IPS DF 6.9 (cell line): ENCODE data around the gene DDX52.

Source experiments
- DNase-seq: peaks from one replicate; pipeline ENCODE4 v3.0.0-alpha.2; 2013; ENCODE audit warnings: low read depth, low spot score
- H3K27ac ChIP-seq: one replicate; pipeline ENCODE4 v1.5.1; 2013; ENCODE audit warnings: low read length, control low read depth
- H3K27me3 ChIP-seq: 2 replicates; pipeline ENCODE4 v1.6.1; 2013; ENCODE audit warnings: mild to moderate bottlenecking, low read length; ENCODE audit not compliant: control insufficient read depth, insufficient read depth
- H3K36me3 ChIP-seq: 2 replicates; pipeline ENCODE4 v1.6.1; 2013; ENCODE audit warnings: low read length; ENCODE audit not compliant: control insufficient read depth, insufficient read depth
- H3K4me1 ChIP-seq: 2 replicates; pipeline ENCODE4 v1.6.1; 2013; ENCODE audit warnings: low read length; ENCODE audit not compliant: control insufficient read depth, insufficient read depth
- H3K4me3 ChIP-seq: 2 replicates; pipeline ENCODE4 v1.5.1; 2013; ENCODE audit warnings: mild to moderate bottlenecking, low read length
- H3K9me3 ChIP-seq: 2 replicates; pipeline ENCODE4 v1.6.1; 2013; ENCODE audit warnings: low read length, inconsistent platforms; ENCODE audit not compliant: control insufficient read depth, insufficient read depth
- WGBS: extraction: QIAGEN DNeasy Blood & Tissue Kit; methylation state at CpG from one replicate; pipeline ENCODE4 v1.1.7; 2013; ENCODE audit warnings: mixed read lengths, missing lambda C conversion rate; ENCODE audit not compliant: insufficient read length, insufficient coverage; 5-methylcytosine and 5-hydroxymethylcytosine counted together

DDX52 gene

GRCh38 chr17:37673386-37673785, 30.1 kb upstream of the DDX52 start:
- H3K27me3 ChIP-seq = no peaks in the 10 kb centered on the region
- H3K4me1 ChIP-seq = no peaks in the 10 kb centered on the region
- no peak overlapping the region for H3K4me3 ChIP-seq
- no peaks in the 10 kb centered on the region for H3K36me3 ChIP-seq
- WGBS = no CpG with 5 or more reads among the region's 2 CpGs
- no peak for DNase-seq
- no peak overlapping the region for H3K27ac ChIP-seq
- H3K9me3 ChIP-seq = no peaks in the 10 kb centered on the region

DNA sequence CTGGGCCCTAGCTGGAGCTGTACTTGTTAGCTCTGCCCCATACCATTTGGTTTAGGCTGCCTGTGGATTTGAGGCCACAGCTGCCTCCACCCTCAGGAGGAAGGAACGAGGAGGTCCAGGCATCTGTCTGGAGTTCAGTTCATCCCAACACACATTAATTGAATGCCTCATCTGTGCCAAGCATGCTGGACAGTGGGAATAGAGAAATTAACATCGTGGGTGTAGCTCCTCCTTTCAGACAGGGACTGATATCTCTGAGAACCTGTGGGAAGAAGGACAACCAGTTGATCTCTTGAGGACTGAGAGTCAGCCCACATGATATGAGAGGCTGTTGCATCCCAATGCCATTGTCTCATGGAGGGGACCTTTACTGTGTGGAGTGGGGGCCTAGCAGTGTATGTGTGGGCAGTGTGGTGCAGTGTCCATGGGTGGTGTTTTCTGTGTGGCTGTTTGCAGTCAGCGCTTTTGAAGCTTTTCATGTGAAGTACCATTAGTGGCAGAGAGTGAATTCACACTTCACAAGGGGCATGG, 29.4 kb upstream of the DDX52 start:
- no peaks in the 10 kb centered on the region for H3K9me3 ChIP-seq
- no CpG with 5 or more reads among the region's 3 CpGs for WGBS
- H3K27ac ChIP-seq = no peak overlapping the region
- DNase-seq = no peak
- no peak overlapping the region for H3K4me3 ChIP-seq
- H3K36me3 ChIP-seq = no peaks in the 10 kb centered on the region
- H3K27me3 ChIP-seq = no peaks in the 10 kb centered on the region
- no peaks in the 10 kb centered on the region for H3K4me1 ChIP-seq

DNA sequence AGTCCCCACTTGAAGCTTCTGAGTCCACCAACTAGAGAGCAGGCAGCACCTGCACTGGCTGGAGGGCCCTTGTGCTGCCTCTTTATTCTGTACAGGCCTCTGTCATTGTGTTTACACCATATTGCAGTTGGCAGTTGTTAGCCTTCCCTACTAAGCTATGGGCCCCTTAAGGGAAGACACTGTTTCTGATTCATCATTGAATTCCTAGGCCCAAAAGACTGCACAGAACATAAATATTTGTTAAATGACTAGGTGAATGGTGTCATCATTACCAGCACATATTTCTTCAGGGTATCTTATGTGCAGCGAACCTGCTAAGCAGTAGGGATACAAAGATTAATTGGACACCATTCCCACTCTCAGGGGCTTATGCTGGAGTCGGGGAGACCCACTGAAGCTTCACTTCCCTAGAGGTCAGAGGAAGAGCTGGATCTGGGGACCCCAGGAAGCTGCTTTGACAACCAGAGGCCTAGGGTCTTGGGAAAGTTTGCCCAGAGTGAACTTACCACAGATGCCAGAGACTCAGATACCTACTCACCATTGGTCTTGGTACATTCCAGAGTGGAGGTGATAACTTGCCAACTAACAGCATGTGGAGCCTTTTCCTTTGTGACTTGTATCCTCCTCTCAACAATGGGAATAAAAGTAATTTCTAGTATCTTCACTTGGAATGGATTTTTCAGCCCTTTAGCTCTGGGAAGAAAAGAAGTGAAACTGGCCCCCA, 28.7 kb upstream of the DDX52 start:
- no CpG with 5 or more reads among the region's 2 CpGs for WGBS
- DNase-seq = no peak
- no peak overlapping the region for H3K27ac ChIP-seq

DNA sequence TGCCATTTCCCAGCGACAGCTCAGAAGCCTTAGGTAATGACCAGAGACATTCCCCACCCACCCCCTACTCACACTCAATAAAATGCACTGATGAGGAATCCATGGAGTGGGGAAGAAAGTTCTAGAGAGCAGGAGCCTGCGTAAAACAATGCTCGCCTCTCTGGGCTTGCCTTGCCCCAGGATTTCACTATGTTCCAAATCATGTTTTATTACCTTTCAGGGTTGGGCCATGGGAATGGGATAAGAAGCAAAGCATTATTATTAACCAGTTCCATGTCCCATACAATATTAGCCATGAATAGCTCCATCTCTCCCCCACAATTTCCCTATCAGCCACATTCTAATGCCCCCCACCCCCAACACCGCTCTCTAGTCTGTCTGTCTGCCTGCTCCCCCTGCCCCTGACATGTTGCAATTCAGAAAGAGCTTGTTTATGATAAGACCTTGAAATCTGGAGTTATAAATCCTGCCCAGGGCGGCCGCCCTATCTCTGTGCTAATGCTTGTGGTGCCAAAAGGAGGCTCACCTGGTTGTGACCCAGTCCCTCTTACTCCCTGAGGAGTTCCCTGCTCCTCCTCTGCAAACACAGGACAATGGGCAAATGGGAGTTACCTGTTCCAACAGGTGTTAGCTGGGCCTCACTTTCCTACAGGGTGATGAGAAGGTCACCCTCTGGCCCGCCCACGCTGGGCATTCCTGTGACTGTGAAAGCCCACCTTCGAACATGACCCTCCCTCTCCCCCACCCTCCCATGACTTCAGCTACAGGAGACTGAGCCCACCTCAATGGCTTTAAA, 28.0 kb upstream of the DDX52 start:
- no CpG with 5 or more reads among the region's 9 CpGs for WGBS
- Histone ChIP-seq H3K9me3 (no peaks in the 10 kb centered on the region), H3K4me3 (no peak overlapping the region), H3K27me3 (no peaks in the 10 kb centered on the region), H3K4me1 (no peaks in the 10 kb centered on the region), H3K36me3 (no peaks in the 10 kb centered on the region), H3K27ac (no peak overlapping the region)
- no peak for DNase-seq

More for the DNA sequence above, 28.7 kb upstream of the DDX52 start:
- Histone ChIP-seq H3K4me3 (no peak overlapping the region), H3K27me3 (no peaks in the 10 kb centered on the region), H3K36me3 (no peaks in the 10 kb centered on the region), H3K4me1 (no peaks in the 10 kb centered on the region), H3K9me3 (no peaks in the 10 kb centered on the region)

DNA sequence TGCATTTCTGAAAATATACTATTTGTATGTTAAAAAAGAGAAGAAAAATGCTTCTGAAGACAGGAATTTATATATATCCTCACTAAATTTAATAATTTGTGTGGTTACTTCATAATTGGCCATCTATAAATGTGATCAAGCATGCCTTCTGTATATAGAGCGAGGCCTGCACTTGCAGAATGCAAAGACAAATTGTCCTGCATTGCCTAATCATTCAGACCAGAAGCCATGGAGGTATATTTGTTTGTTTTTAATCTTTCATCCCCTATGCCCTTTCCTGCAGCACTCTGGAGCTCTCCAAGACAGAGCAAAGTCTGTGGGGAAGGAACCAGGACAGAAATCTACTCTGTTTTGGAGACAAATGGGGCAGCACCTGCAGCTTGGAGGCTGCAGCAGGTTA, 23.8 kb upstream of the DDX52 start:
- H3K9me3 ChIP-seq = no peaks in the 10 kb centered on the region
- no CpG with 5 or more reads among the region's 1 CpG for WGBS
- H3K36me3 ChIP-seq = no peaks in the 10 kb centered on the region
- no peaks in the 10 kb centered on the region for H3K27me3 ChIP-seq
- no peaks in the 10 kb centered on the region for H3K4me1 ChIP-seq
- H3K4me3 ChIP-seq = no peak overlapping the region
- no peak for DNase-seq
- no peak overlapping the region for H3K27ac ChIP-seq

GRCh38 chr17:37664214-37664613, 21.0 kb upstream of the DDX52 start:
- H3K4me3 ChIP-seq = no peak overlapping the region
- no peaks in the 10 kb centered on the region for H3K9me3 ChIP-seq
- no peaks in the 10 kb centered on the region for H3K4me1 ChIP-seq
- no peaks in the 10 kb centered on the region; the same call in 1 of the 2 replicates for H3K36me3 ChIP-seq
- no peaks in the 10 kb centered on the region for H3K27me3 ChIP-seq
- no CpG with 5 or more reads among the region's 3 CpGs for WGBS
- H3K27ac ChIP-seq = no peak overlapping the region
- no peak for DNase-seq

DNA sequence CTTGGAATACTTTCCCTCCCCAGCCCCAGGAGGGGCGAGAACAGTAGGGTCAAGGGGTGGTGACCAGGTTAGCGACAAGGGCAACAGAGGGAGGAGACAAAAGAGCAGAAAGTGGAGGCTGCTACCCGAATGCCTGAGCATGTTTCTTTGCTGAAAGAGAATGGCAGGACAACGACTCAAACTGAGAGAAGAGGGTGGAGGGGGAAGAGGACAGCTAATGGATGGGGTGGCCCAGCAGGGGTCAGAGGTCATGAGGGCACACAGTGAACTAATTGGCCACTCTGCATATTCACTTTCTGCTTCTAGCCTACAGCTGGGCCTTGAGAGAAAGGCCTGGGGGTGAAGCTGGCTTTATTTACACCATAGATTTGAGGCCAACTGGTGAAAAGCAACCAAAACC, 19.1 kb upstream of the DDX52 start:
- H3K9me3 ChIP-seq = no peaks in the 10 kb centered on the region
- H3K4me3 ChIP-seq = no peak overlapping the region
- no peak for DNase-seq
- no peaks in the 10 kb centered on the region for H3K27me3 ChIP-seq
- no CpG with 5 or more reads among the region's 4 CpGs for WGBS
- H3K36me3 ChIP-seq = no peaks in the 10 kb centered on the region; the same call in 1 of the 2 replicates
- H3K4me1 ChIP-seq = no peaks in the 10 kb centered on the region
- H3K27ac ChIP-seq = no peak overlapping the region

- H3K27ac ChIP-seq = no peak overlapping the region
- no peak for DNase-seq
- WGBS = no CpG with 5 or more reads among the region's 1 CpG
- H3K9me3 ChIP-seq = no peaks in the 10 kb centered on the region
- no peaks in the 10 kb centered on the region; the same call in 1 of the 2 replicates for H3K36me3 ChIP-seq
- H3K27me3 ChIP-seq = no peaks in the 10 kb centered on the region
- no peaks in the 10 kb centered on the region for H3K4me1 ChIP-seq
- H3K4me3 ChIP-seq = no peak overlapping the region
Measured at GRCh38 chr17:37661400-37662014, 18.3 kb upstream of the DDX52 start.

- Histone ChIP-seq H3K36me3 (no peaks in the 10 kb centered on the region; the same call in 1 of the 2 replicates), H3K4me3 (no peak overlapping the region), H3K9me3 (no peaks in the 10 kb centered on the region), H3K27me3 (no peaks in the 10 kb centered on the region), H3K27ac (no peak overlapping the region), H3K4me1 (no peaks in the 10 kb centered on the region)
- no peak for DNase-seq
- WGBS = no CpG with 5 or more reads among the region's 5 CpGs
Measured at GRCh38 chr17:37659925-37660324, 16.7 kb upstream of the DDX52 start.

DNA sequence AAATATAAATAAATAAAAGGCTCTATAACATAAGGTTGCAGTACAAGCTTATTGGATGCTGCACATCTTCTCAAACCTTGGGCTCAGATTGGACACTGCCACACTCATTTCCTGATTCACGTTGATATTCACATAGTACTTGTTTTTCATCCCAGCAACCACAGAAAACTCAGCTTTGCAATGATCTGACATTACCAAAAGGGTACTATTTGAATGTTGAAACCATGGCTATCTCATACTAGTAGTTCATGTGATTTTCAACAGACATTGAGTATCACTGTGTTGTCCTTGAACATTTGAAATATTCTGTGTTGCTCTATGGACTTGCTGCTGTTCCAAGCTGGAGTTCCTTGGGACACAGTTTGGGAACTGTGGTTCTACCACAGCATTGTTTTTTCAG, 14.0 kb upstream of the DDX52 start:
- no peaks in the 10 kb centered on the region for H3K27me3 ChIP-seq
- no peaks in the 10 kb centered on the region; the same call in 1 of the 2 replicates for H3K36me3 ChIP-seq
- no peak overlapping the region for H3K27ac ChIP-seq
- H3K9me3 ChIP-seq = no peaks in the 10 kb centered on the region
- H3K4me1 ChIP-seq = no peaks in the 10 kb centered on the region
- no CpG with 5 or more reads among the region's 1 CpG for WGBS
- no peak overlapping the region for H3K4me3 ChIP-seq
- DNase-seq = no peak
